ENCODE measurements around the gene TTC28. TPM values are rescaled to one million over a fixed set of nuclear protein-coding genes. Genes with fewer than 3 reads are reported as not detected.

The TTC28 gene
- total and polyA plus RNA-seq, 7 donors, result 1.2 to 12.1 (median 3.5) TPM

DNA sequence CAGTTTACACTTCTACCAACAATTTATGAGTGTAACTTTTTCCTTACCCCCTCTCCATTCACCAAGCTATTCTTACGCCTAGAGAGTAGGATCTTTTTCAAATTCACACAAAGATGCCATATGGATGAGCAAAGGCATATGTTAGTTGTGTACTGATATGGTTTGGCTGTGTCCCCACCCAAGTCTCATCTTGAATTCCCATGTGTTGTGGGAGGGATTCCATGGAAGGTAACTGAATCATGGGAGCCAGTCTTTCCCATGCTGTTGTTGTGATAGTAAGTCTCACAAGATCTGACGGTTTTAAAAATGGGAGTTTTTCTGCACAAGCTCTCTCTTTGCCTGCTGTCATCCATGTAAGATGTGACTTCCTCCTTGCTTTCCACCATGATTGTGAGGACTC is 40.3 kb downstream of the TTC28 start:
- intact Hi-C loops (cut with DNase I), result loop anchor here in 1 of 2 donors (10.0 kb wide), 1 partner anchor 605 kb away; no protein-coding TSS in a partner anchor
- no peaks in the 10 kb centered on the region for H3K36me3 ChIP-seq (ENCODE audit: insufficient read depth in 1 of 2, low read depth in 1 of 2)
- DNase-seq (no peak), ATAC-seq (no peak)
- H3K4me1 ChIP-seq, result no peaks in the 10 kb centered on the region
- no peak overlapping the region for H3K27ac ChIP-seq
- 96 to 98% (median 97%) methylated on average over 2 of the region's 2 CpGs for WGBS, 3 donors
- no peaks in the 10 kb centered on the region for H3K27me3 ChIP-seq (ENCODE audit: insufficient read depth in 3 of 3, low read length in 2 of 3)
- no peak overlapping the region for H3K4me3 ChIP-seq
- no peaks in the 10 kb centered on the region for H3K9me3 ChIP-seq
- TF ChIP-seq, protein P1, sequence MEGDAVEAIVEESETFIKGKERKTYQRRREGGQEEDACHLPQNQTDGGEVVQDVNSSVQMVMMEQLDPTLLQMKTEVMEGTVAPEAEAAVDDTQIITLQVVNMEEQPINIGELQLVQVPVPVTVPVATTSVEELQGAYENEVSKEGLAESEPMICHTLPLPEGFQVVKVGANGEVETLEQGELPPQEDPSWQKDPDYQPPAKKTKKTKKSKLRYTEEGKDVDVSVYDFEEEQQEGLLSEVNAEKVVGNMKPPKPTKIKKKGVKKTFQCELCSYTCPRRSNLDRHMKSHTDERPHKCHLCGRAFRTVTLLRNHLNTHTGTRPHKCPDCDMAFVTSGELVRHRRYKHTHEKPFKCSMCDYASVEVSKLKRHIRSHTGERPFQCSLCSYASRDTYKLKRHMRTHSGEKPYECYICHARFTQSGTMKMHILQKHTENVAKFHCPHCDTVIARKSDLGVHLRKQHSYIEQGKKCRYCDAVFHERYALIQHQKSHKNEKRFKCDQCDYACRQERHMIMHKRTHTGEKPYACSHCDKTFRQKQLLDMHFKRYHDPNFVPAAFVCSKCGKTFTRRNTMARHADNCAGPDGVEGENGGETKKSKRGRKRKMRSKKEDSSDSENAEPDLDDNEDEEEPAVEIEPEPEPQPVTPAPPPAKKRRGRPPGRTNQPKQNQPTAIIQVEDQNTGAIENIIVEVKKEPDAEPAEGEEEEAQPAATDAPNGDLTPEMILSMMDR (IDR thresholded peaks at IDR 0.05), result no peak

DNA sequence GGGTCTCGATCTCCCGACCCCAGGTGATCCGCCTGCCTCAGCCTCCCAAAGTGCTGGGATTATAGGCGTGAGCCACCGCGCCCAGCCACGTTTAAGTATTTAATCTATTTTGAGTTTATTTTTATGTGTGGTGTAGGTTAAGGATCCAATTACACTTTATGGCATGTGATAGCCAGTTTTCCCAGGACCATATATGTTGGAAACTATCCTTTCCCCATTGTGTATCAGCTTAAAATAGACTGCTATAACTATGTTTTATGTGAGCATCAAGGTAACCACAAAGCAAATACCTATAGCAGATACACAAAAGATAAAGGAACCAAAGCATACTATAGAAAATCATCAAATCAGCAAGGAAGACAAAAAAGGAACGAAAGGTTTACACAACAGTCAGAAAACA is 42.4 kb downstream of the TTC28 start:
- WGBS, 3 donors, result 89 to 94% (median 89%) methylated on average over 8 of the region's 8 CpGs
- no peak for ATAC-seq
- intact Hi-C loops (cut with DNase I), result loop anchor here in 1 of 2 donors (10.0 kb wide), 1 partner anchor 608 kb away; no protein-coding TSS in a partner anchor

DNA sequence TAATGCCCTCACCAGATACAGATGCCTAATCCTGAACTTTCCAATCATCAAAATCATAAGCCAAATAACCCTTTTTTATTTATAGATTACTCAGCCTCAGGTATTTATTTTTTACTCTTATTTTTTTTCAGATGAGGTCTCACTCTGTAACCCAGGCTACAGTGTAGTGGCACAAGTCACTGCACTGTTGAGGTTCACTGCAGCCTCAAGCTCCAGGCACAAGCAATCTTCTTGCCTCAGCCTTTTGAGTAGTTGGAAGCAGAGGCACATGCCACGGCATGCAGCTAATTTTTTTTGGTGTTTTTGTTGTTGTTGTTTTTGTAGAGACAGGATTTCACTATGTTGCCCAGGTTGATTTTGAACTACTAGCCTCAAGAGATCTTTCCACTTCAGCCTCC is 49.5 kb downstream of the TTC28 start:
- no peaks in the 10 kb centered on the region for H3K4me1 ChIP-seq
- no peak overlapping the region for H3K4me3 ChIP-seq
- no peak overlapping the region for H3K27ac ChIP-seq
- TF ChIP-seq, protein P1 (IDR thresholded peaks at IDR 0.05), result no peak
- 54 to 84% (median 70%) methylated on average over 1 of the region's 1 CpG for WGBS, 3 donors
- no peaks in the 10 kb centered on the region for H3K9me3 ChIP-seq
- intact Hi-C loops (cut with DNase I), result loop anchor here in 1 of 2 donors (10.0 kb wide), 1 partner anchor 615 kb away; no protein-coding TSS in a partner anchor
- DNase-seq (no peak), ATAC-seq (no peak)
- H3K36me3 ChIP-seq (ENCODE audit: insufficient read depth in 1 of 2, low read depth in 1 of 2), result no peaks in the 10 kb centered on the region
- H3K27me3 ChIP-seq (ENCODE audit: insufficient read depth in 3 of 3, low read length in 2 of 3), result no peaks in the 10 kb centered on the region

More for the DNA sequence above, 42.4 kb downstream of the TTC28 start:
- Histone ChIP-seq H3K36me3 (ENCODE audit: insufficient read depth in 1 of 2, low read depth in 1 of 2) (no peaks in the 10 kb centered on the region), H3K27me3 (ENCODE audit: insufficient read depth in 3 of 3, low read length in 2 of 3) (no peaks in the 10 kb centered on the region), H3K27ac (no peak overlapping the region), H3K9me3 (no peaks in the 10 kb centered on the region), H3K4me1 (no peaks in the 10 kb centered on the region), H3K4me3 (no peak overlapping the region)
- DNase-seq, result no peak
- TF ChIP-seq, protein P1 (IDR thresholded peaks at IDR 0.05), result no peak

DNA sequence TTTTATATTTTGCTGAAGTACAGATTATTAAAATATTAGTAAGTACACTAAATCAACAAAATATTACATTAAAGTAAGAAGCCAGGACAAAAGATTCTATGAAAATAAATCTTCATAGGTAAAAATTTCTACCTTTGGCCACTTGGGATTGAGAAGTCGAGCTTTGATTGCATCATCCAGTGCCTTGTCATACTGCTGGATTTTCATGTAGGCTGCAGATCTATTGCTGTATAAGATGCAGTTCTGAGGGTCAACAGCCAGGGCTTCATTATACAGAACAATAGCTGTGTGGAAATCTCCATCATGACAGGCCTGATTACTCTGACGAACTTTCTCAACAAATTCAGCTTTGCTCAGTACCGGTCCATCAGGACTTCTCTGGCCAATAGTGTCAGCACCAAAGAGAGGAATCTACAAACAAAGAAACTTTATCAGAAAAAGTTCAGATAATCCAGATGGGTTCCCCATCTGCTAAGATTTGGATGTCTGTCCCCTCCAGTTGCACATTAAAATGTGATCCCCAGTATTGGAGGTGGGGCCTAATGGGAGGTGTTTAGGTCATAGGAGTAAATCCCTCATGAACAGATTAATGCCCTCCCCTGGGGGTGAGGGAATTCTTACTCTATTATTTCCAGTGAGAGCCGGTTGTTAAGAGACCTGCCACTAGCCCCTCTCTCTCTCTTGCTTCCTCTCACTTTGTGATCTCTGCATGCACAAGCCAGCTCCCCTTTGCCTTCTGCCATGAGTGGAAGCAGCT is 50.0 kb downstream of the TTC28 start:
- ATAC-seq (no peak), DNase-seq (no peak)
- no peaks in the 10 kb centered on the region for H3K9me3 ChIP-seq
- H3K27me3 ChIP-seq (ENCODE audit: insufficient read depth in 3 of 3, low read length in 2 of 3), result no peaks in the 10 kb centered on the region
- TF ChIP-seq, protein P1 (IDR thresholded peaks at IDR 0.05), result no peak
- no peaks in the 10 kb centered on the region for H3K4me1 ChIP-seq
- no peaks in the 10 kb centered on the region for H3K36me3 ChIP-seq (ENCODE audit: insufficient read depth in 1 of 2, low read depth in 1 of 2)
- 72 to 76% (median 74%) methylated on average over 4 of the region's 4 CpGs for WGBS, 3 donors
- intact Hi-C loops (cut with DNase I), result loop anchor here in 1 of 2 donors (10.0 kb wide), 1 partner anchor 615 kb away; no protein-coding TSS in a partner anchor
- no peak overlapping the region for H3K4me3 ChIP-seq
- H3K27ac ChIP-seq, result no peak overlapping the region

Data from psoas muscle (tissue), 8 donors.